IgD-negative memory B cell (primary cell): Measurements from ENCODE around the gene GALNT2. TPM values are rescaled to one million over a fixed set of nuclear protein-coding genes. Genes with fewer than 3 reads are reported as not detected.

Experiments
- H3K27ac Mint-ChIP-seq, 3 donors: one replicate each; pipeline ENCODE4 v1.8.0; 2020 to 2022; ENCODE audit warnings: mild to moderate bottlenecking in 3 of 3, mixed read lengths in 3 of 3, moderate library complexity in 1 of 3
- H3K27me3 Mint-ChIP-seq: one replicate; pipeline ENCODE4 v1.8.0; 2021; ENCODE audit warnings: mixed read lengths
- H3K36me3 Mint-ChIP-seq: one replicate; pipeline ENCODE4 v1.8.0; 2020; ENCODE audit warnings: mild to moderate bottlenecking, mixed read lengths
- H3K4me1 Mint-ChIP-seq, 3 donors: one replicate each; pipeline ENCODE4 v1.8.0; 2020 to 2022; ENCODE audit warnings: mixed read lengths in 3 of 3, mild to moderate bottlenecking in 1 of 3
- H3K4me3 Mint-ChIP-seq, 4 donors: one replicate each; pipeline ENCODE4 v1.8.0; 2020 to 2022; ENCODE audit warnings: mild to moderate bottlenecking in 4 of 4, mixed read lengths in 4 of 4, moderate library complexity in 3 of 4
- H3K9me3 Mint-ChIP-seq, 3 donors: one replicate each; pipeline ENCODE4 v1.8.0; 2020 to 2021; ENCODE audit warnings: mixed read lengths in 3 of 3, mild to moderate bottlenecking in 1 of 3
- polyA plus RNA-seq: library from polyadenylated mRNA; unstranded; fragments of 300-500 nt; fragmentation: Illumina TruSeq; gene quantifications from one replicate; pipeline ENCODE4 v1.2.3, GENCODE V29; 2021

Gene GALNT2
- polyA plus RNA-seq, 1 donor from 2014 or later: 15.8 TPM

DNA sequence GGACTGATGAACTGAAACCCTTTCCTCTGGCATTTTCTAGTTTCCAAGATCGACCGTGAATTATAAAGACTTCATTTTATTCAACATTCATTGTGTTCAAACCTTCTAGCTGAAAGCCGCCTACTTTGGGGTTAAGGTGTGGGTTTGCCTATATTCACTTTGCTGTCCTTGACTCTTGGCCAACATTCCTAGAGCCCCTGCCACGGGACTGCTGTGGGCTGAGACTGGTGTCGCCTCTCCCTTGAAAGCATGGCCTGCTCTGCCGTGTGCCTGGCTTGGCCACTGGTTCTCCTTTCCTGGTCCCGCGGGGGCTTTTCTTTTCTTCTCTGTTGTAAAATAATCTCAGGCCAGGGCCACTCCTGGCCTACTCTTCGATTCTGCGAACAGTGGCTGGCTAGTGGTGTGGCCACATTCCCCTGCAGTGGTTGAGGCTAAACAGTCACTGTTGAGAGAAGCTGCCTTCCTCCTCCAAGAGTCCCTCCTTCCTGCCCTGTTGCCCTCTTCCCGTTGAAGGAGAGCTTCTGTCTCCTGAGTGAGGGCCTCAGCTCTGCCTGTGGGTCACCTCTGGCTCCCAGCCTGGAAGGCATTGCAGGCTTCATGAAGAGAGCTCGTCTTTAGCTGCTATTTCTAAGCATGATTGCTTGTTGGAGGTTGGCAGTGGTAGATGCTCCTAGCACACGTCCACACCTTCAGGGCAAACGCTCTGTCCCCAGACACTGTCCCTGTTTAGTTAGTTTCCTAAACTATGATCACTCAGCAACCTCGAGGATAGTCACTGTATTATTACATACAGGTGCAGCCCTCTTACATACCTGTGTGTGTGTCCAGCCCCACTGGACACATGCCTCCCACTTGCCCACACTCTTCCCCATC, 80.5 kb downstream of the GALNT2 start:
- Mint-ChIP-seq H3K4me1 (peaks cover 29 to 59% (median 50%) of the 10 kb centered on the region in 3 donors), H3K36me3 (peaks cover 7% of the 10 kb centered on the region), H3K27ac (peak overlapping the region; percentile 67 to 98 (median 91)), H3K27me3 (no peaks in the 10 kb centered on the region), H3K9me3 (no peaks in the 10 kb centered on the region), H3K4me3 (peak overlapping the region in 3 of 4 donors; percentile 24 to 59 (median 25))

DNA sequence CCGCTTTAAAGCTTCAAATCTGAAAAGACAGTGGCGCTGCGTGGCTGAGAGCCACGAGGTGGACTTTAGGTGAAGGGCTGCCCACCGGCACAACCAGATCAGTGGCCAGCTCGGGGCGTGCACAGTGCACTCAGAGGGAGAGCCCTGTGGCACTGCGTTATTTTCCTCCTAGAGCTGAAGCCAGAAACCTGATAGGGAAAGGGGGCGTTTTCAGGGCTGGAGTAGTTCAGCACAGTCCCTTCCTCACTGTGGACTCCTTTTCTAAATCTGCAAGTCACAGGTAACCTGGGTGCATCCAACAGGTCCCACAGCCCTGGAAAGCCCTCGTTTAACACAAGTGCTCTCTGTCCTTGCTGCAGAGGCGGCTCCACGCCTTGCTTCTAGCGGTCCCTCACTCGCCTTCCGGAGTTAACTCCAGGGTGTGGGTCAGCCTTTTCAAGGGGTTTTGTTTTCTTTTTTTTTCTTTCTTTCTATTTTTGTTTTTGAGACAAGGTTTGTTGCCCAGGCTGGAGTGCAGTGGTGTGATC, 81.2 kb downstream of the GALNT2 start:
- Mint-ChIP-seq H3K27me3 (no peaks in the 10 kb centered on the region), H3K4me3 (peak overlapping the region in 2 of 4 donors; percentile 49 to 59), H3K27ac (peak overlapping the region; percentile 67 to 98 (median 91)), H3K9me3 (no peaks in the 10 kb centered on the region), H3K36me3 (peaks cover 4% of the 10 kb centered on the region), H3K4me1 (peaks cover 29 to 57% (median 50%) of the 10 kb centered on the region in 3 donors)

DNA sequence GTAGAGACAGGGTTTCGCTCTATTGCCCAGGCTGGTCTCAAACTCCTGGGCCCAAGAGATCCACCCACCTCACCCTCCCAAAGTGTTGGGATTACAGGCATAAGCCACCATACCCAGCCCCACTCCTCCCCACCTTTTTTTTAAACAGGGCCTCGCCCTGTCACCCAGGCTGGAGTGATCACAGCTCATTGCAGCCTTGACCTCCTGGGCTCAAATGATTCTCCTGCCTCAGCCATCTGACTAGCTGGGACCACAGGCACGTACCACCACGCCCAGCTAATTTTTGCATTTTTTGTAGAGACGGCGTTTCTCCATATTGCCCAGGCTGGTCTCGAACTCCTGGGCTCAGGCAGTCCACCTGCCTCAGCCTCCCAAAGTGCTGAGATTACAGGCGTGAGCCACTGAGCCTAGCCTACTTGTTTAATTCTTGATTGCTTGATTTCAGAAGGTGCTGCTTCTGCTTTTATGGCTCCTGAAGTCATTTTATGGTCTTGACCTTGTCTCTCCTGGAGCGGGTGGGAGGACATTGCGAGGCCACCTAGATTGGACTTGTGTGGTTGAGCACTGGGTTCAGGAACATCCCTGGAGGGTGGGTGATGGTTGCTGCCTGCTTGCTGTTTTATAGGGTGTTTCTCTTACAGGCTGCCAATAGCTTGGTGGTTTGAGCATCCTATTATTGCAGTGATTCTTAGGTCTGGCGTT, 81.9 kb downstream of the GALNT2 start:
- no peaks in the 10 kb centered on the region for H3K27me3 Mint-ChIP-seq
- no peaks in the 10 kb centered on the region for H3K9me3 Mint-ChIP-seq
- H3K4me3 Mint-ChIP-seq: peak overlapping the region in 3 of 4 donors; percentile 68 to 92 (median 83)
- peaks cover 29 to 56% (median 50%) of the 10 kb centered on the region in 3 donors for H3K4me1 Mint-ChIP-seq
- peaks cover 2% of the 10 kb centered on the region for H3K36me3 Mint-ChIP-seq
- H3K27ac Mint-ChIP-seq: peak overlapping the region; percentile 67 to 89 (median 87)

DNA sequence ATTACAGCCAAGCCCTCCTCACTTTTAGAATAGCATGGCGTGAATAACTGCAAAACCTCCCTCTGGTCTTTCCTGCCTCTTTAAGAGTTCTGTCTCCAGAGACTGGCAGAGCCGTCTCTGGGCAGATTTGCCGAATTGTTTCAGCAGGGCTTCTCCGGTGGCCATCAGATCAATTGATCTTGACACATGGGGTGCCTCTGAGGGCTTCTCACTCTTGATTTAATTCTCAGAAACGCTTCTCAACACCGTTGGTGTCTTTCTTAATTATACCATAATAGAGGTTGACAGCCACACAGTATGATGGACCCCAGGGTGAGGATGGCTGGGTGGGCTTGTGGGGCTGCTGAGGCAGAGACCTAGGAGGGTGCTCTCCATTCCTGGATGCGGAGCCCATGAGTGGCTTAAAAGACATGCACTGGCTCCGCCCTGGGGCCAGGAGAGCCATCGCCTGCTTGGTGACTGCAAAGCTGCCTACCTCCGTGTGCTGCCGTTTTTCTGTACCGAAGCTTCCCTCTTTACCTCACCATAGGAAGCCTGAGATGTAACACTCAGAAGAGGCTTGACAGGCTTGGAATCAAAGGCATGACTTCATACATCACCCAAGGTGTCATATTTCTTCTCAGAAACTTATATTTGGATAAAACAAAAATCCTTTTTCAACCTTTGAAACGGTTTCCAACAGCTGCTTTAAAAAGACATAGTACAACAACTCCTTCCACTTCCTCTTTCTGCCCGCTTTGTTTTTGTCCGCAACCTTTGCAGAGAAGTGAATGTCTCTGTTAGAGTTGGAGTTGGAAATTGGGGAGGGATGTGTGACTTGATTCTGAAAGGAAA, 82.9 kb downstream of the GALNT2 start:
- H3K27me3 Mint-ChIP-seq: no peaks in the 10 kb centered on the region
- peak overlapping the region; percentile 68 to 92 (median 82) for H3K4me3 Mint-ChIP-seq
- H3K4me1 Mint-ChIP-seq: peaks cover 29 to 50% (median 44%) of the 10 kb centered on the region in 3 donors
- H3K27ac Mint-ChIP-seq: peak overlapping the region; percentile 67 to 89 (median 87)
- H3K36me3 Mint-ChIP-seq: peaks cover 2% of the 10 kb centered on the region
- no peaks in the 10 kb centered on the region for H3K9me3 Mint-ChIP-seq

DNA sequence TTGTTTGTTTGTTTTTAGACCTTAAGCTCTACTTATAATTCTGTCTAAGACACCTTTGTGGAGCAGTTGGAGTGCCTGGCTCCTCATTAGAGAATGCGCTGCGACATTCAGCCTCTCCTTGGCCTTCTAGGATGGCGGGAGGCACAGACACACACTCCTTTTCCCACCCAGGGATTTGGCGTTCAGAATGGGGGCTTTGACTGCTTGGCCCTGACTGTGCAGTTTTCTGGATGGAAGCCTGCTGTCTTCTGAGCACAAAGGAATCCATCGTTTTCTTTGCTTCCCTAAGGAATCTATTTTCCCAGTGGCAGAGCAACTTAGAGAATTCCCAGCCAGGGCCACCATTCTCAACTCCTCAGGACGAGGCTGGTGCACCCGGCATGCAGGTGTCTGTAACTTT, 83.6 kb downstream of the GALNT2 start:
- Mint-ChIP-seq H3K9me3 (no peaks in the 10 kb centered on the region), H3K36me3 (peaks cover 4% of the 10 kb centered on the region), H3K27ac (peak overlapping the region; percentile 67 to 89 (median 87)), H3K27me3 (no peaks in the 10 kb centered on the region), H3K4me1 (peaks cover 29 to 46% (median 40%) of the 10 kb centered on the region in 3 donors), H3K4me3 (peak overlapping the region; percentile 68 to 92 (median 82))

DNA sequence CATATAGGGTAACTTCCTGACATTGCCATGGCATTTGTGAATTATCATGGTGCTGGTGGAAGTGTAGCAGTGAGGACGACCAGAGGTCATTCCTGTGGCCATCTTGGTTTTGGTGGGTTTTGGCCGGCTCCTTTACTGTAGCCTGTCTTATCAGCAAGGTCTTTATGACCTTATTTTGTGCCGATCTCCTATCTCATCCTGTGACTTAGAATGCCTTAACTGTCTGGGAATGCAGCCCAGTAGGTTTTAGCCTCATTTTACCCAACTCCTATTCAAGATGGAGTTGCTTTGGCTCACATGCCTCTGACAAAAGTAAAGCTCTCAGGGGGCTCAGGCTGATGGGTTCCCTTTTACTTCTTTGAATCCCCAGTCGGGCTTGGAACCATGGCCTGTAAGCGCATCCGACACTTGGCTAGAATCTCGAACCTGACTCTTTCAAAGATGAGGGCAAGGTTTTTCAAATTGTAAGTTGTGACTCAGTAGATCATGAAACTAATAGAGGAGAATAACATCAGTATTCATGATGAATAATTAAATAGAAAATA, 85.0 kb downstream of the GALNT2 start:
- H3K4me3 Mint-ChIP-seq: no peak overlapping the region
- peak overlapping the region in 1 of 3 donors; percentile 37 for H3K27ac Mint-ChIP-seq
- H3K36me3 Mint-ChIP-seq: peaks cover 8% of the 10 kb centered on the region
- H3K9me3 Mint-ChIP-seq: no peaks in the 10 kb centered on the region
- H3K27me3 Mint-ChIP-seq: no peaks in the 10 kb centered on the region
- H3K4me1 Mint-ChIP-seq: peaks cover 22 to 34% (median 28%) of the 10 kb centered on the region in 3 donors

DNA sequence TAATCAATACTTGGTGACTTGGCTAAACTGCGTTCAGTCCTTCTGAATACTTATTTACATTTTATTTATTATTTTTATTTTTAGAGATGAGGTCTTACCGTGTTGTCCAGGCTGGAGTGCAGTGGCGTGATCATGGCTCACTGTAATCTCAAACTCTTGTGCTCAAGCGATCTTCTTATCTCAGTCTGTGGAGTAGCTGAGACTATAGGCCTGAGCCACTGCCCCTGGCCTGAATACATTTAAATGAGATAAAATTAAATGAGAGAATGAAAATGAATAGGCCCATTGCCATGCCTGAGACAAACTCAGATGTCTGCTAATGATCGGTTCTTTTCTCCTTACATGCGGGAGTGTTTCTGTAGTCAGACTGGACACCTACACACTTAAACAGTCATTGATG, 86.0 kb downstream of the GALNT2 start:
- H3K9me3 Mint-ChIP-seq: no peaks in the 10 kb centered on the region
- no peaks in the 10 kb centered on the region for H3K27me3 Mint-ChIP-seq
- peaks cover 6% of the 10 kb centered on the region for H3K36me3 Mint-ChIP-seq
- H3K4me1 Mint-ChIP-seq: peaks cover 18 to 26% (median 22%) of the 10 kb centered on the region in 3 donors
- H3K27ac Mint-ChIP-seq: peak overlapping the region in 1 of 3 donors; percentile 43
- H3K4me3 Mint-ChIP-seq: no peak overlapping the region

DNA sequence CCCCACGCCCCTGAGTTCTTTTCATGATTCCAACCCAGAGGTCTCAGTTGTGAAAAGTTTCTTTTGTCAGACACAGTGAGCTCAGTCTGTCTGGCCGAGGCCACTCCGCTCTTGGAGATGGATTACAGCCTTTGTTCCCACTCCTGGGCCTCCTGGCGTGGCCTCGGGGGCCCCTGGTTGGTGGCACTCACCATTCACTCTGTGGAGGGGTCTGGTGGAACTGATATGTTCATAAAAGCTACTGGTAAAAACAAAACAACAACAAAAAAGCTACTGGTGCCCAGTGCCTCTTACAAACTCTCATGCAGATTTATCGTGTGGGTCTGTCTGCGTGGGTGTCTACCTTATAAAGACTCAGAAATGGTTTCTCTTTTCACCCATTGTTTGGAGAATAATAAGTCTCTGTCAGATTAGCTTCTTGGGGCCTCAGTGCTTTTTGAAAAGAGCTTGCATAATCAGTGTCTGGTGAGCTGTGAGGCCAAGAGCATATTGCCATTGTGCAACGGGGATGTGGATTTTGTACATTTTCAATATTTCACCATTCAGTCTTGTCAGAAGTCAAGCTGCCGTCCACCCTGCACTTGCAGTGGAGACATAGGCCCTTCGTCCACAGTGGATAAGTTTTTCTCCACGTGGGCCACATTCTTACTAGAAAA, 86.7 kb downstream of the GALNT2 start:
- no peak overlapping the region for H3K27ac Mint-ChIP-seq
- H3K4me1 Mint-ChIP-seq: peaks cover 18 to 25% (median 18%) of the 10 kb centered on the region in 3 donors
- peaks cover 6% of the 10 kb centered on the region for H3K36me3 Mint-ChIP-seq
- no peak overlapping the region for H3K4me3 Mint-ChIP-seq
- no peaks in the 10 kb centered on the region for H3K27me3 Mint-ChIP-seq
- no peaks in the 10 kb centered on the region for H3K9me3 Mint-ChIP-seq

DNA sequence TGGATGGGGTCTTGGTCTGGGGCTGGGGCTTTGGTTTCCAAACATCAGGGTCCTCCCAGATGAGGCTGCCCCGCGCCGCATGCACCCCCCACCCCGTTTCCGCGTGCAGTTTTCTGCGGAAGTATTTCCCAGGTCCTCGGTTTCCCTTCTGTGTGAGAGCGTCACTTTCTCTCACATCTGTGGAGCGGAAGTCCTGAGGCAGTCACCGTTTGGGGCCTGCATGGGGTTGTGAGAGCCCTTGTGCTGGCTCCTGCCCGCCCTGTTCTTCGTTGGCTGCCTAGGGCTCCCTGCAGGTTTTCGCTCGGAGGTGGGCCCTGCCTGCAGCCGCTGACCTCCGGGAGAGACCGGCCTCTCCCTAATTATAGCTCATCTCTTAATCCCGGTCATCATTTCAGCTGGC, 88.0 kb downstream of the GALNT2 start:
- Mint-ChIP-seq H3K27me3 (no peaks in the 10 kb centered on the region), H3K4me1 (peaks cover 6 to 15% (median 9%) of the 10 kb centered on the region in 3 donors), H3K4me3 (no peak overlapping the region), H3K36me3 (peaks cover 6% of the 10 kb centered on the region), H3K27ac (no peak overlapping the region), H3K9me3 (no peaks in the 10 kb centered on the region)

DNA sequence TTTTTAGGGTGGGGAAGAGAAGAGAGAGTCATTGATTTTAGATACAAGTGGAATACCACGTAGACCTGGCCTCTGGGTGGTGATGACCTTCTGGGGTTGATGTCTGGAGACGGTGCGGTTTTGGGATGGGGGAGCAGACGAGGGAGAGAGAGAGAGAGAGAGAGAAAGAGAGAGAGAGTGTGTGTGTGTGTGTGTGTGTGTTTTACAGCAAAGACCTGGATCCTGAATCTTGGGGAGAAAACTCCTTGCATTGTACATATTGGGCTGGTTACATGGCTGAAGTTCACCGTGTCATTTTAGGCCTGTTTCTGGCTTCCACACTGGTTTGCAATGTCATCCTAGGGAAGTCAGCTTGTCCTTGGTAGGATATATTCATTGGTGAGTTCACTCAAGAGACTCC, 89.0 kb downstream of the GALNT2 start:
- Mint-ChIP-seq H3K27ac (peak overlapping the region in 1 of 3 donors; percentile 31), H3K4me3 (no peak overlapping the region), H3K4me1 (peaks cover 0 to 9% (median 6%) of the 10 kb centered on the region in 3 donors), H3K27me3 (no peaks in the 10 kb centered on the region), H3K9me3 (no peaks in the 10 kb centered on the region), H3K36me3 (peaks cover 6% of the 10 kb centered on the region)

DNA sequence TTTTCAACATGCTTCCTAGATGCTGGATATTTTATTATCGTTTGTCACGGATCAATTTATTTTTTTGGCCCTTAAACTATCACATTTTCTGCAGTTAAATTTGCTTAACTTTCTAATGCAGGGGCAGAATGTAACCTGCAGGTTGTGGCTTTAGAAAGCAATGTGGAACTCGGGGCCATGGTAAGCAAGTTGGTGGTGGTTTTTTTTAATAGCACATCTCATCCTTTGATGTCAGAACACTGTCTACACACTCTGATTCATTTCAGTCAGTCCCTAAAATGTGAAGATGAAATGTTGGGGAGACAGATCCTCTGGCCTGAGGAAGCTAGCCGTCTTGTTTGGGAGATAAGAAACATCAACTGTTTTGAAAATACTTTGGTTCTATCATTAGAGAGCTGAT, 89.5 kb downstream of the GALNT2 start:
- peaks cover 0 to 7% (median 5%) of the 10 kb centered on the region in 3 donors for H3K4me1 Mint-ChIP-seq
- no peaks in the 10 kb centered on the region for H3K9me3 Mint-ChIP-seq
- H3K27me3 Mint-ChIP-seq: no peaks in the 10 kb centered on the region
- peaks cover 6% of the 10 kb centered on the region for H3K36me3 Mint-ChIP-seq
- H3K4me3 Mint-ChIP-seq: no peak overlapping the region
- H3K27ac Mint-ChIP-seq: no peak overlapping the region

DNA sequence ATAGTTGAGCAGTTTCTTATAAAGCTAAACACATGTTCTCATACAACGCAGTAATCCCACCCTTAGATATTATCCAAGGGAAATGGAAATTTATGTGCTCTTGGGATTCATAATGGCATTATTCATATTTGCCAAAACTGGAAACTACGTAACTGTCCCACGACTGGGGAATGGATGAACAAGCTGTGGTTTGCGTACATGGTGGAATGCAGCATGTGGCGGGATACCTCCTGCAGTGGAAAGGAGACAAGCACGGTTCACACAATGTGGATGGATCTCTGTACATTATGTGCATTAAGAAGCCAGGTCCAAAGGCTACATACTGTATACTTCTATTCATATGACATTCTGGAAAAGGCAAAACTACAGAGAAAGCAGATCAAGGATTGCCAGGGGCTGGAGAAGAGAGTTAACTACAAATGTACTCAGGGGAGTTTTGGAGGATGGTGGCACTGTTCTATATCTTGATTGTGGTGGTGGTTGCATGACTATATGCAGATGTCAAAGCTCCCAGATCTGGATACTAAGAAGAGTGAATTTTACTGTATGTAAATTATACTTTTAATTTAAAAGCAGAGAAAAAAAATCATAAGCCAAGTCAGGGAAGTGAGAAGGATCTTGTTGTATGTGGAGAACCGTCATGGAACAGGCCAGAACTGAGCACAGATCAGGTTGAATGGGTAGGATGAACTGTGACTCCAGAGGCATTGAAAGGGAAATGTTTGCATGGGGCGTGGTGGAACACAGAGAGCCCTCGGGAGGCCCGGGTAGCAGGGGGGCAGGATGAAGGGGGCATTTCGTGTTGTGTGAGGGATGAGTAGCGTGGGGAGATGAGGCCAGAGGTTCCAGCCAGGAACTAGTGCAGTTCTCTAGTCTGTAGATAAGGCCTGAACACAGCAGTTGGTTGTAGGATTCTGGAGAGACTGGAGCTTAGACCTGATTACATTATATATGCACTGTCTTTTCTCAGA, 90.7 kb downstream of the GALNT2 start:
- Mint-ChIP-seq H3K4me1 (peaks cover 0 to 7% (median 5%) of the 10 kb centered on the region in 3 donors), H3K9me3 (no peaks in the 10 kb centered on the region), H3K27me3 (no peaks in the 10 kb centered on the region), H3K27ac (no peak overlapping the region), H3K36me3 (peaks cover 6% of the 10 kb centered on the region), H3K4me3 (no peak overlapping the region)
